HG02759 (cell line): ENCODE measurements around the gene GPC6.

ENCODE experiments used
- ATAC-seq: cut with Tn5 transposase; IDR thresholded peaks from one replicate; pipeline ENCODE4 v1.9.1; 2021; ENCODE audit warnings: mild to moderate bottlenecking, moderate library complexity; ENCODE audit not compliant: unreplicated experiment

GPC6 gene

GRCh38 chr13:94362411-94362909, 1135.9 kb downstream of the GPC6 start:
- ATAC-seq = peak; percentile 100

DNA sequence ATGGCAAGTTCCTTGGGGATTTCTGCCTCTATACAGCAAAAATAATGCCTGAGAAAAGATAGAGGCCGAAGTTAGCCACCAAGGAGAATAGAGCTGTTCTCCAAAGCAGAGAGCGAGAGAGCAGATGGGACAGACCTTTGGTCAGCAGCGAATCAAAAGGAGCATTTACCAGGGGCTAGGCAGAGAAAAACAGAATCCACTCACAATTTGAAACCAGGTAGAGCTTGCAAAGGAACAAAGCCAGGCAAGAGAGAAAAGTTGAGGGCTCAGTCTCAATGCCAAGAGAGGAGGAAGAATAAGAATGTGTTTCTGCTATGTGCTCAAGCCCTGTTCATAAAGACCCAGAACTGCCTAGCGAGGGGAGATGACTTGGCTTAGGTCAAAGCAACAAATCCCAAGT, 1140.1 kb downstream of the GPC6 start:
- ATAC-seq = no peak

GRCh38 chr13:94369972-94370436, 1143.4 kb downstream of the GPC6 start:
- no peak for ATAC-seq

DNA sequence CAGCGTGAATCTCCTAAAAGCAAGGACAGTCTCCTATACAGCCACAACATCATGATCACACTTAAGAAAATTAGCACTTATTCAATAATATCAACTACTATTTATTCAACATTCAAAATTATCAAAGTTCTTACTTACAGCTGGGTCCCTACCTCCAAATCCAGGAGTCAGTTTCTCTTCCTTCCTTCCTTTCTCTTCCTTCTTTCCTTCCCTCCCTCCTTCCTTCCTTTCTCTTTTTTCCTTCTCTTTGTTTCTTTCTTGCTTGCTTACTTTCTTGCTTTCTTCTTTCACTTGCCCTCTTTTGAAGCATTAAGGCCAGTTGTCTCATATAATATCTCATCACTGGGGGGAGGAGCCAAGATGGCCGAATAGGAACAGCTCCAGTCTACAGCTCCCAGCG, 1145.2 kb downstream of the GPC6 start:
- no peak for ATAC-seq

GRCh38 chr13:94382517-94382916, 1155.9 kb downstream of the GPC6 start:
- ATAC-seq = no peak

DNA sequence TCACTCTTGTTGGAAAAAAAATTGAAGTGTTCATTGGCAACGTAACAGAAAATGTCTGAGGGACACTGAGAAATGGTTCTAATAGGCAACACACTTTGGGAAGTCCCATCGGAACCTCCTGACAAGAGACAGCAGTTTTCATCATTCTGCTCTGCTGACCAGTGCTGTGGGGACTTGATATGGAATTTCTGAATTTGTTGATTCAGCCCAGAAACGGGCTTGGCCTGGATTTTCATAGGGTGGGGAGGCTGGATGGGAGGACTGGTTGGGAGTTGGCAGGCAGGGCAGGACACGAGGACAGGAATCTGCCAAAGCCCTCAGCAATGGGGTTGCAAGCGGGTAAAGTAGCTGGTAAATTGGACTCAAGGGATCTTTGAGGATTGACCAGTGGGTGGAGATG, 1156.4 kb downstream of the GPC6 start:
- ATAC-seq = no peak

GRCh38 chr13:94384231-94384905, 1157.8 kb downstream of the GPC6 start:
- no peak for ATAC-seq

GRCh38 chr13:94387047-94387446, 1160.4 kb downstream of the GPC6 start:
- no peak for ATAC-seq

DNA sequence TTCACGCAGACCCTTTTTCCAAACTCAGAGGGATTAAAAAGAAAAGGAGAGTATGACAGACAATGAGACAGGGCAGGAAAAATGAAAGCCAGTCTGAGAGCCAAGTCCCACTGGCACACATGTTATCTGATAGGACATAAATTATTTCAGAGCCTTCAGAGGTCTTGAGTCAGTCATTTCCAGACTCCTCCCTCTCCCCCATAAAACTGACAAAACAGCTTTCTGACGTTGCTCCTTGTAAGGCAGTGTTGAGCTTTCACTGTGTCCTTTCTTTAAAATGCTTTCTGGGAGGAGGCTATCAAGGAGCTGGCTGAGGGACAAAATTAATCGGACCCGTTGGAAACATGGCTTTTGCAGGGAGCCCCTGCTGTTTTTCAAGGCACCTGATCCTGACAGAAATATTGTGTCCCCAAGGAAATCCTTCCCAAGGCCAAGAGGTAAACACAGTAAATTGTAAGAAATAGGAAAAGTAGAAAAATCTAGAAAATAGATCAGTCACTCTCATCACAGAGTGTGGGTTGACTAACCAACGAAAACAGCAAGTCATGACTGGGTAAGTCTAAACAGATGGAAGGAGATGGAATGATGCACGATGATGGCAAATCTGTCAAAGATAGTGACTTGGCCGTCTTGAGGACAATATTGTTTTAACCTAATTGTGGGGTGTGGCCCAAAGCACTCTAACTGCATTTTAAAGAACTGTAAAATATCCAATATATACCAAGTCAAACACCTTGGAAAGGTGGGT, 1163.2 kb downstream of the GPC6 start:
- ATAC-seq = no peak

DNA sequence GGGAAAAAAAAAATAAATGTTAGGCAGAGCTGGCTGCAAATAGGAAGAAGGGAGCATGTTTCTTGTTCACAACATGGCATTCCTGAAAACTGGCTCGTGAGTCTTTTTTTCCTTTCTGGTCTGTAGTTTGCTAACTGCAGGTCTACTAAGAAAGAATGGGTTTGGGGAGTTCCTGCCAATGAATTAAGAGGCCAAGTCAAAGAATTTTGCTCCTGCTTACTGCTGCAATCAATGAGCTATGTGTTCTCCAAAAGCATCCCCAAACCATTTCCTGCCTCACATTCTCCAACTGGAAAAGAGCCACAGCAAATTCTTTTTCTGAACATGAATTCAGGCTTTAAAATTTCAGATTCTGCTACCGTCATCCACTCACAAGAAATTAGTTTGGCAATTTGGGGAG, 1164.3 kb downstream of the GPC6 start:
- no peak for ATAC-seq

DNA sequence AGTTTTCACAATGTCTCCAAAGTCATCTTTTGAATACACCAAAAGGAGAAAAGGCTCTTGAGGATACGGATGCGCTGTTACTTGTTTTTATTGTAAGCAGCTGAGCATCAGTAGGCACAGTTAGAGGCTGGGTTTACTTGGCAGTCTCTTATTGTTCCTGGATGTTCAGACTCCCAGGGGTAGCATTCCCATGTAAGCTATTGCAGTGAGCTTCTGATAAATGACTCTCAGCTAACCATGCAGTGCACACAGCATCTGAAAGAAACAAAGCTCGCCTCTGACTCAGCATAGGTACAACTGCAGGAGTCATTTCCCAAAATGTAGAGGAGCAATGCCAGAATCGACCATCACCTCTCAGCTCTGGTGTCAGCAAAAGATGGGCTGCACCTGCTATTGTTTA, 1168.1 kb downstream of the GPC6 start:
- no peak for ATAC-seq

- no peak for ATAC-seq
Measured at GRCh38 chr13:94395860-94396259, 1169.3 kb downstream of the GPC6 start.

GRCh38 chr13:94399812-94400211, 1173.2 kb downstream of the GPC6 start:
- no peak for ATAC-seq

DNA sequence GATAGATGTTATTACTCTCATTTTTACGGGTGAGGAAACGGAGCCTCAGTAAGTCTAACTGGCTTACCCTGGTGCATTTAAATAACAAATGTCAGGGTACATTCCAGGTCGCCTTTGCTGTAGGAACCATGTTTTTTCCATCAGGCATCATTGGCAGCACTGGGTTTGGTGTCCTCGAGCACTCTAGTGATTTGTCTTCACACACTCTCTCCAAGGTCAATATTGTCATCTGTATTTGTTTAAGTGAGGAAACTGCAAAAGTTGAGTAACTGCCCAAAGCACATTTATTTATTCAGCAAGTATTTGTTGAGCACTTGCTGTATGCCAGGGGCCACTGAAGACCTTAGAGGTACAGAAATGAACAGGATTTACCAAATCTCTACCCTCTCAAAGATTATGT, 1174.3 kb downstream of the GPC6 start:
- no peak for ATAC-seq

GRCh38 chr13:94408314-94409036, 1181.9 kb downstream of the GPC6 start:
- ATAC-seq = no peak

GRCh38 chr13:94411747-94412146, 1185.1 kb downstream of the GPC6 start:
- no peak for ATAC-seq

DNA sequence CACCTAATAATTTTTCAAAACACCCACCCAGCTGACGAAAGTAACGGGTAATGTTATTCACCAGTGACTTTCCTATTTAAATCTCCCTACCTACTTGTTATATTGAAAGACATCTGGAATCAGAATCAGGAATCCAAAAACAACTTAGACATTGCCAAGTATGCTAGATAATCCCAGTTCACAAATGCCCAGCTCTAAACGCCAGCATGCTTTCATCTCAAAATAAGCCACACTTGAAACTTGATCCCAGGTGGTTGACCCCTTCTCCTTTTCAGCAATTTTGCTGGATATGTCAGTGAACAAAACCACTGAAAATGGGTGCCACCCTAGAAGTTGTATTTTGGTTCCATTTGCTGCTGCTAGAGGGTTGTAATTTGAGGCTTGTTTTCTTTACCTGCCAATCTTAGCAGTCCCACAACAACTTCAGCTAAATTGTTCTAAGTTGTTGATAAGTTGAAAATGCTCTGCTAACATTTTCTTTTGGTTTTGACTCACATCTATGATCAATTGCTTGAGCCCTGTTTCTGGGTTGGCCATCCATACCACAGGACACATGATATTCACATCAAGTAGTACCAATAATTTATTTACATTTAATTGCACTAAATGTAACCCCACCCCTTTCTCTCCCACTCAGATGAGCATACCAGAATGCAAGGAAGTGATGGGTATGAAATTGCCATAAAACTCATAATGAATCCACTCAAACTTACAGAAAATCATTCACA, 1186.4 kb downstream of the GPC6 start:
- ATAC-seq = no peak

GRCh38 chr13:94413598-94413944, 1187.0 kb downstream of the GPC6 start:
- no peak for ATAC-seq

- no peak for ATAC-seq
Measured at GRCh38 chr13:94414141-94414540, 1187.5 kb downstream of the GPC6 start.

DNA sequence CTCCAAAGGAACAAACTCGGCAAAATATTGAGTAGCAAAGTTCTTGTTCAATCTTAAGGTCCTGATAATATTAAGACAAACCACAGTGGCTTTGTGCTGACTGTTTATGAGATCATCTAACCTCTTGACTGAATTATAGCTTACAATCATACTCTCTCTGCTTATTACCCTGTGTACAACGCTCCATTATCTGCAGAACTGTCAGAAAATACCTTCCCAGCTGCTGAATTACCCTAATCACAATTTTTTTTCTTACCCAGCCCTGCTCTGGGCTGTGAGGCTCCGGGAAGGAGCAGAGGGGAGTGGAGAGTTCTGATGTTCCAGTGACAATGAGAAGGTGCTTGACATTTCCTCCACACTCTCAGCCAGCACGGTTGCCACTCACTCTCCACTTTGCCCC, 1188.1 kb downstream of the GPC6 start:
- ATAC-seq = no peak
